A549 (cell line): Measurements from ENCODE around the gene PIBF1.

Source experiments
- POLR2AphosphoS2 ChIP-seq: conservative IDR thresholded peaks from 2 replicates; pipeline ENCODE4 v1.6.1; 2012; ENCODE audit warnings: low read length, improper control_type of control experiment, inconsistent platforms
- TF ChIP-seq, protein P1 (sequence below): fragments of >200 bp; sonication (Bioruptor Twin); formaldehyde crosslinking; IDR thresholded peaks from 3 replicates; pipeline ENCODE4 v1.6.1; 2016
- TF ChIP-seq, protein P2 (sequence below): fragments of >200 bp; sonication (Bioruptor Twin); formaldehyde crosslinking; IDR thresholded peaks from 3 replicates; pipeline ENCODE4 v1.5.1; 2016

DNA sequence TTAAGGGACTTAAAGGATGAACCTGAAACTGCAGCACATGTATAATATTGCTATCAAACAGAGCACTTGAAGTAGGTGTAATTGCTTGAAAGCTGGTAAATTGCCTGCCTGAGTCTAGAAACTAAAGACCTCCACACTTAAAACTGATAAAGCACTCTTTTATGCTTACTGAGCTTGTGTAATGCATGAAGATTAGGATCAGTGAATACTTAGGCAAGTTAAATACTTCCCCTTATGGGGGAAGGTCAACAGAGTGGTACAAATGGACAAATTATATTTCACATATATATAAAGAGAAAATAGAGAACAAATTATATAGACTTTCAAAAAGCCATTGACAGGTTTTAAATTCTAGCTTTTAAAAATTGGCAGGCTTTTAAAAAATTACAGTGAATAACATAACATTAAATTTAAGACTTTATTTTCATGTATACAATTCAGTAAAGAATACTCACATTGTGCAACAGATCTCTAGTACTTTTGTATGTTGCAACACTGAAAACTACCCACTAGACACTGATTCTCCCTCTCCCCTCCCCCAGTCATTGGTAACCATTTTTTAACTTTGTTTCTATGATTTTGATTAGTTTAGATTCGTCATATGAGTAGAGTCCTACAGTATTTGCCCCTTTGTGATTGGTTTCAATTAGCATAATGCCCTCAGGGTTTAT, 23.9 kb downstream of the PIBF1 start:
- TF ChIP-seq, protein P1, sequence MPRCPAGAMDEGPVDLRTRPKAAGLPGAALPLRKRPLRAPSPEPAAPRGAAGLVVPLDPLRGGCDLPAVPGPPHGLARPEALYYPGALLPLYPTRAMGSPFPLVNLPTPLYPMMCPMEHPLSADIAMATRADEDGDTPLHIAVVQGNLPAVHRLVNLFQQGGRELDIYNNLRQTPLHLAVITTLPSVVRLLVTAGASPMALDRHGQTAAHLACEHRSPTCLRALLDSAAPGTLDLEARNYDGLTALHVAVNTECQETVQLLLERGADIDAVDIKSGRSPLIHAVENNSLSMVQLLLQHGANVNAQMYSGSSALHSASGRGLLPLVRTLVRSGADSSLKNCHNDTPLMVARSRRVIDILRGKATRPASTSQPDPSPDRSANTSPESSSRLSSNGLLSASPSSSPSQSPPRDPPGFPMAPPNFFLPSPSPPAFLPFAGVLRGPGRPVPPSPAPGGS = no peak
- no peak for TF ChIP-seq POLR2AphosphoS2
- TF ChIP-seq, protein P2, sequence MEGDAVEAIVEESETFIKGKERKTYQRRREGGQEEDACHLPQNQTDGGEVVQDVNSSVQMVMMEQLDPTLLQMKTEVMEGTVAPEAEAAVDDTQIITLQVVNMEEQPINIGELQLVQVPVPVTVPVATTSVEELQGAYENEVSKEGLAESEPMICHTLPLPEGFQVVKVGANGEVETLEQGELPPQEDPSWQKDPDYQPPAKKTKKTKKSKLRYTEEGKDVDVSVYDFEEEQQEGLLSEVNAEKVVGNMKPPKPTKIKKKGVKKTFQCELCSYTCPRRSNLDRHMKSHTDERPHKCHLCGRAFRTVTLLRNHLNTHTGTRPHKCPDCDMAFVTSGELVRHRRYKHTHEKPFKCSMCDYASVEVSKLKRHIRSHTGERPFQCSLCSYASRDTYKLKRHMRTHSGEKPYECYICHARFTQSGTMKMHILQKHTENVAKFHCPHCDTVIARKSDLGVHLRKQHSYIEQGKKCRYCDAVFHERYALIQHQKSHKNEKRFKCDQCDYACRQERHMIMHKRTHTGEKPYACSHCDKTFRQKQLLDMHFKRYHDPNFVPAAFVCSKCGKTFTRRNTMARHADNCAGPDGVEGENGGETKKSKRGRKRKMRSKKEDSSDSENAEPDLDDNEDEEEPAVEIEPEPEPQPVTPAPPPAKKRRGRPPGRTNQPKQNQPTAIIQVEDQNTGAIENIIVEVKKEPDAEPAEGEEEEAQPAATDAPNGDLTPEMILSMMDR = no peak
